Liver (tissue), 3 donors: ENCODE results near the gene KLHL28.

Source experiments
- JUND ChIP-seq, 2 donors: IDR thresholded peaks; 2 replicates each; pipeline ENCODE4 v1.6.1; 2016; ENCODE audit warnings: antibody characterized with exemption in 2 of 2
- MAX ChIP-seq: IDR thresholded peaks from 2 replicates; pipeline ENCODE4 v1.6.1; 2016; ENCODE audit warnings: antibody characterized with exemption
- TF ChIP-seq, protein P1 (sequence below): fragments of 150-350 bp; IDR thresholded peaks from 2 replicates; pipeline ENCODE4 v1.5.1; 2017; ENCODE audit warnings: improper control_type of control experiment, low read depth, low read length; ENCODE audit not compliant: missing input control
- donor health status: healthy.
- donor health status: healthy.

DNA sequence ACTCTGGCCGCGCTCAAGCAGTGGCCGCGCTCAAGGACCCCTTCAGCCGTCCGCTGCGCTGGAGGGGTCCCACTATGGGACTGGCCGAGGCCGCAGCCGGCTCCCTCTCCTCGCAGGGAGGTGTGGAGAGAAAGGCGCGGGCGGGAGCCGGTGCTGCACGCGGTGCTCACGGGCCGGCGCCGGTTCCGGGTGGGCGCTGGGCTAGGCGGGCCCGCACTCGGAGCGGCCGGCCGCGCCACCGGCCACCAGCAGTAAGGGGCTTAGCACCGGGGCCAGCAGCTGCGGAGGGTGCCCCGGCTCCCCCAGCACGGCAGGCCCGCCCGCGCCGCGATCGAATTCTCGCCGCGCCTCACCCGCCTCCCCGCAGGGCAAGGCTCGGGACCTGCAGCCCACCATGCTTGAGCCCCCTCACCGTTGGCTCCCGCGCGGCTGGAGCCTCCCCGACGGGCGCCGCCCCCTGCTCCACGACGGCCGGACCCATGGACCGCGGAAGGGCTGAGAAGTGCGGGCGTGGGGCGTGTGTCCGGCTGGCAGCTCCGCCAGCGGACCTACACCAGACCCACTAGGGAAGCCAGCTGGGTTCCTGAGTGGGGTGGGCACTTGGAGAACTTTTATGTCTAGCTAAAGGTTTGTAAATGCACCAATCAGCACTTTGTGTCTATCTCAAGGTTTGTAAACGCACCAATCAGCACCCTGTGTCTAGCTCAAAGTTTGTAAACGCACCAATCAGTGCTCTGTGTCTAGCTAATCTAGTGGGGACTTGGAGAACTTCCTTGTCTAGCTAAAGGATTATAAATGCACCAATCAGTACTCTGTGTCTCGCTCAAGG, 49.5 kb downstream of the KLHL28 start:
- TF ChIP-seq, protein P1, sequence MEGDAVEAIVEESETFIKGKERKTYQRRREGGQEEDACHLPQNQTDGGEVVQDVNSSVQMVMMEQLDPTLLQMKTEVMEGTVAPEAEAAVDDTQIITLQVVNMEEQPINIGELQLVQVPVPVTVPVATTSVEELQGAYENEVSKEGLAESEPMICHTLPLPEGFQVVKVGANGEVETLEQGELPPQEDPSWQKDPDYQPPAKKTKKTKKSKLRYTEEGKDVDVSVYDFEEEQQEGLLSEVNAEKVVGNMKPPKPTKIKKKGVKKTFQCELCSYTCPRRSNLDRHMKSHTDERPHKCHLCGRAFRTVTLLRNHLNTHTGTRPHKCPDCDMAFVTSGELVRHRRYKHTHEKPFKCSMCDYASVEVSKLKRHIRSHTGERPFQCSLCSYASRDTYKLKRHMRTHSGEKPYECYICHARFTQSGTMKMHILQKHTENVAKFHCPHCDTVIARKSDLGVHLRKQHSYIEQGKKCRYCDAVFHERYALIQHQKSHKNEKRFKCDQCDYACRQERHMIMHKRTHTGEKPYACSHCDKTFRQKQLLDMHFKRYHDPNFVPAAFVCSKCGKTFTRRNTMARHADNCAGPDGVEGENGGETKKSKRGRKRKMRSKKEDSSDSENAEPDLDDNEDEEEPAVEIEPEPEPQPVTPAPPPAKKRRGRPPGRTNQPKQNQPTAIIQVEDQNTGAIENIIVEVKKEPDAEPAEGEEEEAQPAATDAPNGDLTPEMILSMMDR, result no peak
- TF ChIP-seq MAX (no peak), JUND (IDR thresholded peaks at IDR 0.05) (no peak)
